Measurements from ENCODE around the gene EIF2A.
"Not testable (repeated sequence)": the region's sequence is repeated elsewhere in the genome, so short reads cannot be mapped to it uniquely, and the experiment has no call there.

The EIF2A gene

DNA sequence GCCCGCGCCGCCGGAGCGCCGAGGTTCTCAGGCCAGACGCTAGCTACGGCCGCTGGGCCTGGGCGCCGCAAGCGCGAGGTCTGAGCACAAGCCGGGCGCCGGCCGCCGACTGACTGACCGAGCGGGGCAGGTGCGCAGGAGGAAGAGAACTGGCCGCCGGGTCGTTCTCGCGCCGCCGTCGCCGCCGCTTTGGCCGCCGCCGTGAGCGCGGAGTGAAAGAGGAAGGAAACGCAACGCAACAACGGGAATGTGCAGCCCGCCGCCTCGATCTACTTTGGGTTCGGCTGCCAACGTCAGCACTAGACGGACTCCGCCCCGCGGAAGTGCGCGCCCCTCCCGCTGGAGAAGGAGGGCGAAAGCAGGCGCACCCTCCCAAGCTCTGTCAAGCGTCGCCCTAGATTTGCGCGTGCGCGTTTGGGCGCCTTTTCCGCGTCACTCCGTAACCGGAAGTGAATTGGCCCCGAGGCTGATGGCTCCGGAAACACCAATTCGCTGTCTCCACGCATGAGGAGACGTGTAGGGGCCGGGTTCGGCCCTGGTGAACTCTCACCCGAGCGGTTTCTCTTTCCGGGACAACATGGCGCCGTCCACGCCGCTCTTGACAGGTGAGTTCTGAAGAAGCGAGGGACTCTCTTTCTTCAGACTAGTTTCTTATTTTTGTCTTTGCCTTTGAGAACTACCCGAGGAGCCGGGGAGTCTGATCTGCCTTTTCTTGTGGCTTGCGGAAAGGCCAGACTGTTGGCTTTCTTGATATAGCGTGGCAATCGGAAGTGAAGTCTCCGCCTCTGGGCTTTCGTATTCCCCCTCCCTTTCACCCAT, at the start of gene EIF2A, which contains the start of gene SERP1:
Gene EIF2A (plus strand): TSS at position 562 of the 819 bp plus-strand sequence. CDS start 16 bp downstream, at position 578.
Gene SERP1 (minus strand): TSS at position 271 of the 819 bp plus-strand sequence. CDS start 361 bp downstream, outside the sequence.
- peak; percentile 96 for DNase-seq (ENCODE audit: low spot score)

DNA sequence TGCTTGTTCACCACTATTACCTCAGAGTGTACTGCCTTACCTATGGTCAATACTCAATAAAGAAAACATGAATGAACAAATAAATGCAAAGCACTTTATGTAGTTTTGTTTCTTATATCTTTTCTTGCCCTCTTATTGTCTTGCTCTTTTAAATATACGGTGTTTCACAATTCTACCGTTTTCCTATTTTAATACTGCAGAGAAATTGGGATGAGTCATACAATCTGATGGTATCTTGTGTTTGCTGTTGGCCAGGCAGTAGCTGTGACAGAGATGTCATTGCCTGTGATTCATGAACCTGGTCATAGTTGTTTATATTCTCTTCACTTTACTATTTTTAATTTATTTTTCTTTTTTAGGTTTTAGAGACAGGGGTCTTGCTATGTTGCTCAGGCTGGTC, 48.6 kb upstream of the EIF2A start:
- no peak for DNase-seq (ENCODE audit: low spot score)

DNA sequence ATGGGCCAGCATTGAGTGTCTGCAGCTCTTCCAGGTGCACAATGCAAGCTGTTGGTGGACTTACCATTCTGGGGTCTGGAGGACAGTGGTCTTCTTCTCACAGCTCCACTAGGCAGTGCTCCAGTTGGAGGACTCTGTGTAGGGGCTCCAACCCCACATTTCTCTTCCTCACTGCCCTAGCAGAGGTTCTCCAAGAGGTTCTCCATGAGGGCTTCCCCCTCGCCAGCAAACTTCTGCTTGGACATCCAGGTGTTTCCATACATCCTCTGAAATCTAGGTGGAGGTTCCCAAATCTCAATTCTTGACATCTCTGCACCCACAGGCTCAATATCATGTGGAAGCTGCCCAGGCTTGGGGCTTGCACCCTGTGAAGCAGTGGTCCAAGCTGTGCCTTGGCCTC, 45.6 kb upstream of the EIF2A start:
- DNase-seq (ENCODE audit: low spot score), result not testable (repeated sequence)

DNA sequence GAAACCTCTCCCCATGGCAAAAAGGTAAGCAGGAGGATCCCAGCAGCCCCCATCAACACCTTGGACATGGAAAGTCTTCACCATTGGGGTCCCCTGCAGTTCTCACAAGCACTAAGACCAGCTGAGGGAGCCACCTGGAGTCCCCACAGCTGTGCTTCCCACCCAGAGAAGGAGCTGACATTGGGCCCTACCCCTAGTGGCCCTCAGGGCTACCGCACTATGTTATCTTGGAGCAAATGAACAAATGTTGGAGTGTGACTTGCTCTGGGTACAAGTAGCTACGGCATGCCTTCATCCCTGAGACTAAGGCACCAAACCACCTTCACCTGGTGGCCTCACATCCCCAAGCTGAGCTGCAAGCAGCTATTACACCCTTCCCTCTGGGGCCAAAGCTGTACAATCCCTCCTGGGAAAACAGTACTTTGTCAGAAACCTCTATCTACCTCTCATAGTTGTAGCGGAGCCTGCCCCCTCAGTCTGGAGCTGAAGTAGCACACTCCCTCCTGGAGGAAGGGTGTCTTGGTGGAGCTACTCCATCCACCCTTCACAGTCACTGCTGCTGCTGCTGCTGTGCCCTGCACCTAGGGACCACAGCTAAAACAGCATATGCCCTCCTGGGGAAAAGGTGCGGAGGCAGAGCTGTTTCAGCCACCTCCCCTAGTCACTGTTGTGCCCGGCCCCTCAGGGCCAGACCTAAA, 43.0 kb upstream of the EIF2A start:
- DNase-seq (ENCODE audit: low spot score), result no peak

DNA sequence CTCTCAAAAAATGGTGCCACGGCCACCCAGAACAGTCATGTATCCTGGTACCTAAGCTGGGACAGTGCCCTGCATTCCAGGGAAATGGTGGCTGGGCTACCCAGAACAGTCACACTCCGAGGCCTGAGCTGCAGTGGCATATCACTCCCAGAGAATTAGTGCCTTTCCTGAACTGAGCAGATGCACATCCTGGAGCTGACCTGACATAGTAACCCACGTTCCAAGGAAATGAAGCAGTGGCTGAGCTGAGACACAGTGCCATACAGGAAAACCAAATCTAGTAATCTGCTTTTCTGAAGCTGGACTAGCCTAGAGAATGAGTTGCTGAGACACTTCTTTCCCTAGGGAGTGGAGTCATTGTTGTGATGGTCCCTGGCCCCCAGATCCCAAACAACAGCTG, 42.1 kb upstream of the EIF2A start:
- DNase-seq (ENCODE audit: low spot score), result no peak

DNA sequence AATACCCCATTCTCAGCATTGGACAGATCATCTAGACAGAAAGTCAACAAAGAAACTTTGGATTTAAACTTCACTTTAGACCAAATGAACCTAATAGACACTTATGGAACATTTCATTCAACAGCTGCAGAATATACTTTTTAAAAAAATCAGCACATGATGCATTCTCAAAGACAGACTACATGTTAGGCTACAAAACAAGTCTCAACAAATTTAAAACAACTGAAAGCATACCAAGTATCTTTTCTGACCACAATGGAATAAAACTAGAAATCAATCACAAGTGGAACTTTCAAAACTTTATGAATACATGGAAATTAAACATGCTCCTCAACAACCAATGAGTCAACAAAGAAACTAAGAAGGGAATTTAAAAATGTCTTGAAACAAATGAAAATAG, 38.2 kb upstream of the EIF2A start:
- DNase-seq (ENCODE audit: low spot score), result no peak

DNA sequence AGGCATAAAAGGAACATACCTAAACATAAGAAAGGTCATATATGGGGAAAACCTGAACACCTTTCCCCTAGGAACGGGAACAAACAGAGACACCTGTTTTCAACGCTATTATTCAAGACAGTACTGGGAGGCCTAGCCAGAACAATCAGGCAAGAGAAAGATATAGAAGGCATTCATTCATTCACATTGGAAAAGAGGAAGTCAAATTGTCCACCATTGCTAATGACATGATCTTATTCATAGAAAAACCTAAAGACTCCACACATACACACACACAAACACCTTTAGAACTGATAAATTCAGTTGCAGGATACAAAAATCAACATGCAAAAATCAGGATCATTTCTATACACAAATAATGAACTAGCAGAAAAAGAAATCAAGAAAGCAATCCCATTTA, 36.8 kb upstream of the EIF2A start:
- DNase-seq (ENCODE audit: low spot score), result no peak

DNA sequence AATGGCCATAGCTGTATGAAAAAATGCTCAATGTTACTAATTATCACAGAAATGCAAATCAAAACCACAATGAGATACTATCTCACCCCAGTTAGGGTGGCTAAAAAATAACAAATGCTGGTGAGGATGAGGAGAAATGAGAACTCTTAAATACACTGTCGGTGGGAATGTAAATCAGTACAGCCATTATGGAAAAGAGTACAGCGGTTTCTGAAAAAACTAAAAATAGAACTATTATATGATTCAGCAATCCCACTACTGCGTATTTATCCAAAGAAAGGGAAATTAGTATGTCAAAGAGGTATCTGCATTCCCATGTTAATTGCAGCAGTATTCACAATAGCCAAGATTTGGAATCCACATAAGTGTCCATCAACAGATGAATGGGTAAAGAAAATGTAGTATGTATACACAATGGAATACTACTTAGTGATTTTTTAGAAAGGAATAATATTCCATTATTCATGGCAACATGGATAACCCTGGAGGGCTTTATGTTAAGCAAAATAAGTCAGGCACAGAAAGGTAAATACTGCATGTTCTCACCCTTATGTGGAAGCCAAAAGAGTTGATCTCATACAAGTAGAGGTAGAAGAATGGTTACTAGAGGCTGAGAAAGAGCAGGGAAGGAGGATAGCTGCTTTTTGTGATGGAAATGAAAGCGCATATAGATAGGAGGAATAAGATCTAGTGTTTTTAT, 35.3 kb upstream of the EIF2A start:
- no peak for DNase-seq (ENCODE audit: low spot score)

DNA sequence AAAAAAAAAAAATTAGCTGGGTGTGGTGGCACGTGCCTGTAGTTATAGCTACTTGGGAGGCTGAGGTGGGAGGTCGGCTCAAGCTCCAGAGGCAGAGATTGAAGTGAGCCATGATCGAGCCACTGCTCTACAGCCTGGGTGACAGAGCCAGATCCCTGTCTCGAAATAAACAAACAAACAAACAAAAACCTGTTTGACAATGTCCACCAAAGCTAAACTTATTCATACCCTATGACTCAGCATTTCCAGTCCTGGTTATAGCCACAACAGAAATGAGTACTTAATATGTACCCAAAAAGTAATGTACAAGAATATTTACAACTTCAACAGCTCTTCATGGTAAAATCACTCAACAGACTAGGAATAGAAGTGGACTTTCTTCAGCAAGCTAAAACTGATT, 31.4 kb upstream of the EIF2A start:
- DNase-seq (ENCODE audit: low spot score), result no peak

DNA sequence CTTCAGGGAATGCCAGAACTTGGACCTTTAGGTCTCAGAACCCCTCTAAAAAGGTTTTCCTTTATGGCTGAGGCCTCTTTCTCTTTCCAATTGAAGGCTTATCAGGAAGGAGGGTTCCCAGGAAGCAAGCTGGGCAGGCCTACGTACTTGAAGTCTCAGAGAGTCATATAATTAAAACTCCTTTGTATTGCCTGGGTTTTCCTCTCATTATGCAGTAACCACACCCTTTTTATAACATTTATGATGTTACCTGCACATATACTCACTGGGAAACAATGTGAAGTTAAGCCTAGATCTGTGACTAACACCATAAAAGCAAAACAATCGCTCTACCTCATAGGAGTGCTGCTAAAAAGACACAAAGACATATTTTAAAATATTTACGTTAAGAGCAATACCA, 27.6 kb upstream of the EIF2A start:
- DNase-seq (ENCODE audit: low spot score), result no peak

DNA sequence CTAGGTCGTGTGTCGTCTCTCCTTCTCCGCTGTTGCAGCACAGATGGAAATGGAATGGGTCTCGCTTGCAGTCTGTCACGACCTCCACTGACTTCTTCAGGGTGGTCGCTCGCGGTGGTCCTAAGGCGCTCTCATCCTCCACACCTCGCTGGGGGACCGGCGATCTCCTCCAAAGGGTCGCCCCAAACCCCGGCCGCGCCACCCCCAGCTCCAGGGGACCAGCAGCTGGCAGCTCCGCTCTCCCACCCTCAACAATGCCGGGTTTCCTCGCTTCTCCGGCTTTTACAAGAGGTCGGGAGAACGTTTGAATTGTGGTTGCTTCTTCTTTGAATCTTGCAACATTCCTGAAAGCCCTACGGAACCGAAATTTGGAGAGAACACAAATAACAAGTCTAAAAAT, 26.2 kb upstream of the EIF2A start:
- no peak for DNase-seq (ENCODE audit: low spot score)

DNA sequence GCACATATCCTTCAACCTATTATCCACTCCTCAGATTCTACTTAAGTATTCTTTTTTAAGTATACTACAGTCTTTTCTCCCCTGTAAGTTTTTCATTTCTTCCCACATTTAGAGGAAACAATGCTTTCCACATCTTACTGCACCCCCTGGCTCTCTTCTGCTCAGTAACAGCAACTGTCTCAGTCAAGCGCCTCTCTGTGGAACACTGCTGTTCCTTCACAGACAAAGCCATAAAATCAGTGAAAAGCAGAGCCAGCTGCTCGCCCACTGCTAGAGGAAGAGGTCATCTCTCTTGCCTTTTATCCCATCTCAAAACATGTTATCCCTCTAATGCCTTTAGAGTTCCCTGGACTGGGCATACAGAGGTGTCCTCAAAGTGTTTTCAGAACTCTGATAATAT, 25.1 kb upstream of the EIF2A start:
- no peak for DNase-seq (ENCODE audit: low spot score)

DNA sequence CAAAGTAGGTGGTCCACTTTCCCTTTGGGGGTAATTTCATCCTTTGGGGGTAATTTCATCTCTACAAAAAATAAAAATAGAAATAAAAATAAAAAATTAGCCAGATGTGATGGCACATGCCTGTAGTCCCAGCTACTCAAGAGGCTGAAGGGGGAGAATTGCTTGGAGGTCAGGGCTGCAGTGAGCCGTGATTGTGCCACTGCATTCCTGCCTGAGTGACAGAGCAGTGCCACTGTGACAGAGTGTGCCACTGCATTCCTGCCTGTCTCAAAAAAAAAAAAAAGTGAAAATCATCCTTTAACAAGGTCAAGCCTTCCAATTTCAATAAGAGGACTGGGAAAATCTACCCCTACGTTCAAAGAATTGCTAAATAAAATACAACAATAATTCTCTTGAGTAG, 23.0 kb upstream of the EIF2A start:
- DNase-seq (ENCODE audit: low spot score), result no peak

DNA sequence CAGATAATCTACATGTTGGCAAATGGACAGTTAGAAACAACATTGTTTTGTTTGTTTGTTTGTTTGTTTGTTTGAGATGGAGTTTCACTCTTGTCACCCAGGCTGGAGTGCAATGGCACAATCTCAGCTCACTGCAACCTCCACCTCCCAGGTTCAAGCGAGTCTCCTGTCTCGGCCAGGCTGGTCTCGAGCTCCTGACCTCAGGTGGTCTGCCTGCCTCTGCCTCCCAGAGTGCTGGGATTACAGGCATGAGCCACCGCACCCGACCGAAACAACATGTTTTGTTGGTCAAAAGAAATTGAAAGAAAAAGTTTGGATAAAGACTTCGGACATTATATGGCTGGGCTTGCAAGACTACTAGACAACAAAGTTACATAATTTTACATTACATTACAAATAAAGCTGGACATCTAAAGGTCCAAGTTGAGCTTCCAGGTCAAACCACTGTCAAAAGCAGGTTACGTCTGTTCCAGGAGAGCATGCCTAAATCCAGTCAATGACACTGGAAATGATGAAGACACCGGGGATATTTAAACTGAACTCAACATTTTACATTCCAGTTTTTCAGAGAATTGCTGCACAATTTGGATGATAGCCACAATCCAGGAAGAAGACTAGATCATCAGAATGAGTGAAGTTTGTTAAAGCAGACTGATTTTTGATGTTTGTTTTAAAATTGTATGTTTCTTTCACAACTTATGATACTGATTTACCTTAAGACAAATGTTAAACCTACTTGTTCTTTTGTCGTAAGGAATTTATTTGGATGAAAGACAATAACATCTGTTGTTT, 18.9 kb upstream of the EIF2A start:
- no peak for DNase-seq (ENCODE audit: low spot score)

DNA sequence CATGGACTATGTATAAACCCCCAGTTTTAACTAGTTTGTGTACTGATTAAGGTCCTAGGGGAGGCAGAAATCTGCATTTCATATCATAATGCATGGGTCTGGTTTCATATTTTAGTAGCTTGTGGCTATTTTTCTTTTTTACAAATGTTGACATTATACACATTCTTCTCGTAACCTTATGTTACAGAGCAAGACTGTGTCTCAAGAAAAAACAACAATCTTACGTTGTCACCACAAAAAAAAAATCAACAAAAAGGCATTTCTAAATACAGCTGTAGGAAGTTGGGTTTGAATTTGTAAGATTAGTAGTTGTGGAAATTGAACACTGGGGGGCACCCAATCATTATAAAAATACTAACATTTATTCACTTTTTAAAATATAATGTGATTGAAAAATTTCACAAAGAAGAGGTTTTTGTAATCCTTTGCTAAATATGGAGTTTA, 18.2 kb upstream of the EIF2A start:
- DNase-seq (ENCODE audit: low spot score), result peak; percentile 15

DNA sequence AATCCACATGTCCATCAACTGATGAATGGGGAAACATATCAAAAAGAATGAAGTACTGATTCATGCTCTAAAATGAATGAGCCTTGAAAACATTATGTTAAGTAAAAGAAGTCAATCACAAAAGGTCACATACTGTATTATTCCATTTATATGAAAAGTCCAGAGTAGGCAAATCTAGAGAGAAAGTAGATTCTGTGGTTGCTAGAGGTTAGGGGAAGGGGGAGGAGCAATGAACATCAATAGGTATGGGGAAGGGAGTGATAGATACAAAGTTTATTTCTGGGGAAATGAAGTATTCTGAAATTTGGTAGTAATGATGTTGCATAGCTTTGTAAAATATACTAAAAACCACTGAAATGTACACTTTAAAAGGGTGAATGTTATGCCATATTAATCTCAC, 14.8 kb upstream of the EIF2A start:
- DNase-seq (ENCODE audit: low spot score), result no peak

DNA sequence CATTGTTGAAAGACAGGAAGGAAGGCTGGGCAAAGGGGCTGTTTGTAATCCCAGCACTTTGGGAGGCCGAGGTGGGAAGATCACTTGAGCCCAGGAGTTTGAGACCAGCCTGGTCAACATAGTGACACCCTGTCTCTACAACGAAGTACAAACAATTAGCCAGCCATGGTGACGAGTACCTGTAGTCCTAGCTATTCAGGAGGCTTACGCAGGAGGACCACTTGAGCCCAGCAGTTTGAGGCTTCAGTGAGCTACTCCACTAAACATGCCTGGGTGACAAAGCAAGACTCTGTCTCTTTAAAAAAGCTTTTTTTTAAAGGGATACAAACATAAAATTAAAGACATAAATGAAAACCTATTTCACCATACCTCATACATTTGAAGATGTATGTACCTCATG, 11.4 kb upstream of the EIF2A start:
- no peak for DNase-seq (ENCODE audit: low spot score)

DNA sequence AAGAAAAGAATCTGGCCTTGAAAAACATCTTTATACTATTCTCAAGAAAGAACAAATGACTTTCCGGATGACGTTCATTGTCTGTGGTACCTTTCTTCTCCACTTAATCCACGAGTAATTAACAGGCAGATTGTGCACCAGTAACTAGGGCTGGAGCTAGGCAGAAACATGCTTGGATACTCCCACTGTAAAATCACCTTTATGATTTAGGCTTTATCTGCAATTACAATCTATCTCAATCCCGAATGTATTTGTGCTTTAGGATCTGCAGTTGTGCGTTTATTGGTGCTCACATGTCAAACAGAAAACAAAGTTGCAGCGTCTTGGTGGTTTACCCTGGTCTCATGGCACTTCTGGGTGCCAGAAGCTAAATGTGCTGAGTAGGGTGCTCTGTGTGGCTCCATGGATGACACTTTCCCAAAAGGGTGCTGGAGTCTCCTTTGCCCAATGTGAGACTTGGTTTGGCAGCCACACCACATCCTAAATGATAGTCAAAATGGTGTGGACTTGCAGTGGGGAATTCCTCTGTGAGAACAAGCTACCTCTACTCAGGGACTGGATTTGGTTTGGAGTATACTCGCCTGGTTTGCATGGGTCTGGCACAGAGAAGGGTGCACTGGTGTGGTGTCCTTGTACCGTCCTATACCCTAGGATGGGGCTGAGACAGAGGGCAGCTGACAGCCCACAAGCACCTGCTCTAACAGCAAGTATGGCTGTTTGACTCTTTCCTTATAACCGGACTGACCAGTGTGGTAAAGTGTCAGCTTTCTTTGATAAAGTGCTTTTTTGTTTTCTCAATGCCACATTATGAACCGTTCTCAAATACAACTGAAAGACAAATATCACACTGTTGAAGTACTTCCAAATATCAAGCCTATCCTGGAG, 8.0 kb upstream of the EIF2A start:
- no peak for DNase-seq (ENCODE audit: low spot score)

DNA sequence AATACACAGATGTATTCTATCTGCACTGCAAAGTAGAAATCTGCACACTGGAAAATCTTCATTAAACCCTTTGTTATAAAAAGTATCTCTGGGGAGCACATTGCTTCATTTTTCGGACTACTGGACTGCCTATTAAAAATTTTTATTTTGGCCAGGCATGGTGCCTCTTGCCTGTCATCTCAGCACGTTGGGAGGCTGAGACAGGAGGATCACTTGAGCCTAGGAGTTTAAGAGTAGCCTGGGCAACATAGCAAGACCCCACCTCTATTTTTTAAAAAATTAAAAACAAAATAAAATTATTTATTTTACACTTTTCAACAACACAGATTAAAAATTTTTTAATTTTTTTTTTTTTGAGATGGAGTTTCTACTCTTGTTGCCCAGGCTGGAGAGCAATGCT, 6.3 kb upstream of the EIF2A start:
- DNase-seq (ENCODE audit: low spot score), result no peak

DNA sequence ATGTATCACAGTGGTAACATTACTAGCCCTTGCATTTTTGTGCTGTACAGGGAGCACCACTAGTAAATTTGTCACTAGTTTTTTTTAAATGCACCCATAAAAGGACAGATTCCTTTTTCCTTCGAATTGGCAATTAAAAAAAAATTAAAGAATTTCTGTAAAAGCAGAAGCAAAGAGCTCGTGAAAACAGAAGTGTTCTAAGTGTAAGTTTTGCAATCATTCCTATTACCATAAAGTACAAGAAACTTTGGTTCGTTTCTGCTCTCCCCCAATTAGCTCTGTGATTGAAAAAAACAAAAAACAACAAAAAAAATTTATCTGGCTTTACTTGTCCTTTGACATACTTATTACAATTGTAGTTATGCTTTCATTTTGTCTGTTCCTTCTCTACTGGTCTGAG, 5.6 kb upstream of the EIF2A start:
- DNase-seq (ENCODE audit: low spot score), result no peak

DNA sequence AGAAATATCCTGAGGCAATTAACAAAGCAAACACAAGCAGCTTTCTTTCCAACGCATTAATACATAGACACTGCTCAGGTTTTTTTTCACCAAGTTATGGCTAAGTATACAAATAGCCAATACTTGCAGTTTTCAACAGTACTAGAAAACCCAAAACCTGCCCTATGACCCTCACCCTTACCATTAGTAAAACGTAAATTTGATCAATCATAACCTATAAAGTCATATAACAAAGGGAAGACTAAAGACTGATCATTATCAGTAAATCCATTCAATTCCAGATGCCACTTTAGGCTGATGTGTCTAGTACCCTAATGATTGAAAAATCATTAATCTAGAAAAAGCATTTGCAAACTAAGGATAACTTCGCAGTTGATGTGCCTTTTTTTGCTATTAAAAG, 3.5 kb upstream of the EIF2A start:
- DNase-seq (ENCODE audit: low spot score), result no peak

Data from germinal center (tissue), 1 donor.